Measurements from ENCODE around the gene ABI3. TPM values are rescaled to one million over a fixed set of nuclear protein-coding genes. Genes with fewer than 3 reads are reported as not detected.
"Not testable (repeated sequence)": the region's sequence is repeated elsewhere in the genome, so short reads cannot be mapped to it uniquely, and the experiment has no call there.

Gene ABI3
- polyA plus RNA-seq, 4 donors, result 2.7 to 18.6 (median 8.7) TPM

DNA sequence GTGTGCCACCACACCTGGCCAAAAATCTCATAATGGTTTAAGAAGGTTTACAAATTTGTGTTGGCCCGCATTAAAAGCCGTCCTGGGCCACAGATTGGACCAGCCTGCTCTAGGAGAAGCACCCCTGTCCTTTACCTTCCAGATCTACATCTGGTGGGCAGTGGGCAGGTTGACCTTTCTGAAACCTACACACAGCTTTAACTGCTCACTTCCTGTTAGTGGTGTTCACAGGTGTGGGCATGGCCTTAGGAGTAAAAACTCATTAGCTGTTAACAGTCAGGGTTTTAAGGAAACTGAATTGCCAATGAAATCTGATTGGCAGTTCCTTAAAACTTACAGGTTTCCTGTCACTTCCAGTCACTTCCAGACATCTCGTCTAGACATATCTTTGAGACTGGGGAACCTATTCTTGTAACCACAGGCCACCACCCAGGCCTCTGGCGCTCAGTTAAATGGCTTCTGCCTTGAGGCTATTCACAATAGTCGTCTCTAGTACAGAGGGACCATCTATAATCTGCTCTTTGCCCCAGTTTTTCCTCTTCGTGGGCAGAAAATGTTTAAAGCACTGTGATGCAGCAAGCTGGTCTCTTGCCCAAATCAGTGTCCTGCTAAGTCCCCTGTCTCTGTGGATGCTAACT is 29.4 kb upstream of the ABI3 start:
- Histone ChIP-seq H3K36me3 (ENCODE audit: control insufficient read depth in 3 of 3, insufficient read depth in 2 of 3, low read depth in 1 of 3, low read length in 3 of 3) (no peaks in the 10 kb centered on the region), H3K9me3 (ENCODE audit: control insufficient read depth in 2 of 2, insufficient read depth in 1 of 2, low read depth in 1 of 2, low read length in 1 of 2) (peaks cover 3 to 51% of the 10 kb centered on the region in 2 donors), H3K4me1 (ENCODE audit: control insufficient read depth in 3 of 3, insufficient read depth in 2 of 3, low read depth in 1 of 3, low read length in 2 of 3) (no peaks in the 10 kb centered on the region), H3K4me3 (ENCODE audit: low read depth in 1 of 3, low read length in 3 of 3) (no peak overlapping the region), H3K27me3 (ENCODE audit: control insufficient read depth in 3 of 3, insufficient read depth in 3 of 3, low read length in 3 of 3) (no peaks in the 10 kb centered on the region), H3K27ac (ENCODE audit: low read depth in 1 of 3, low read length in 2 of 3) (no peak overlapping the region)
- WGBS, 3 donors, result 81 to 83% (median 83%) methylated on average over 6 of the region's 6 CpGs
- no peak for DNase-seq
- FAIRE-seq, result no peak

DNA sequence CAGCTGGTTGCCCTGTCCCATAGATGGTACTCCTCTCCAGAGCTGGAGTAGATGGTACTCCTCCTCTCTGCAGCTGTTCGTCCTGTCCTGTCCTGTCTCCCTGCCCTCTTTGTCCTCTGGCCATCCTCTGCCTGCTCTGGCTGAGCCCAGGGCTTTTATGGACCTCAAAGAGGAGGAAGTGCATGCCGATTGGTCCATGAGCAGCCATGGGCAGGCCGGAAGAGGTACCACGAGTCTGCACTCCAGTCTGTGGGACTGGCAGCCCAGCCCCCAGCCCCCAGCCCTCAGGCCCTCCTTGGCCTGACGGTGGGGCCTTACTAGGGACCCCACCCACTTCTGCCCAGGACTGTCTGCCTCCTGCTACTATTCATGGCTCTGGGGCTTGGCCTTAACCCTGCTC is 27.2 kb upstream of the ABI3 start:
- DNase-seq, result no peak
- 86 to 90% (median 88%) methylated on average over 5 of the region's 5 CpGs for WGBS, 3 donors
- no peaks in the 10 kb centered on the region for H3K36me3 ChIP-seq (ENCODE audit: control insufficient read depth in 3 of 3, insufficient read depth in 2 of 3, low read depth in 1 of 3, low read length in 3 of 3)
- H3K9me3 ChIP-seq (ENCODE audit: control insufficient read depth in 2 of 2, insufficient read depth in 1 of 2, low read depth in 1 of 2, low read length in 1 of 2), result peaks cover 1 to 33% of the 10 kb centered on the region in 2 donors
- H3K27me3 ChIP-seq (ENCODE audit: control insufficient read depth in 3 of 3, insufficient read depth in 3 of 3, low read length in 3 of 3), result no peaks in the 10 kb centered on the region
- H3K4me3 ChIP-seq (ENCODE audit: low read depth in 1 of 3, low read length in 3 of 3), result no peak overlapping the region
- FAIRE-seq, result no peak
- no peak overlapping the region for H3K27ac ChIP-seq (ENCODE audit: low read depth in 1 of 3, low read length in 2 of 3)
- H3K4me1 ChIP-seq (ENCODE audit: control insufficient read depth in 3 of 3, insufficient read depth in 2 of 3, low read depth in 1 of 3, low read length in 2 of 3), result no peaks in the 10 kb centered on the region

DNA sequence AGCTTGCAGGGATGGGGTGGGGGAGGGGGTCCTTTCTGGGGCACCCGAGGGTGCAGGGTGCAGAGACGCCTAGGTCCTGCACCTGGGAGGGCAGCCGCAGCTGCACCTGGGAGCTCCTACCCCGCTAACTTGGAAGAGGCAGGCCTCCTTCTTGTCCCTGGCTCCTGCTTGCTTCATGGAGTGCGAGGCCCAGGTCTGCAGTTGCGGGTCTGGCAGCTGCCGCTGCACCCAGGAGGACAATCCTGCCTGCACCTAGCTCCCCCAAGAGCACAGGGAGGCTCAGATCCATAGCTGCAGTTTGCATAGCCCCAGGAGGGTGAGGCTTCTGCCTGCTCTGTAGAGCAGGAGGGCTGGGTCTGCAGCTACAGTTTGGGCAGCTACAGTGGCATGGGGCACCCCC is 26.7 kb upstream of the ABI3 start:
- Histone ChIP-seq H3K9me3 (ENCODE audit: control insufficient read depth in 2 of 2, insufficient read depth in 1 of 2, low read depth in 1 of 2, low read length in 1 of 2) (peaks cover 1 to 33% of the 10 kb centered on the region in 2 donors), H3K4me3 (ENCODE audit: low read depth in 1 of 3, low read length in 3 of 3) (no peak overlapping the region), H3K36me3 (ENCODE audit: control insufficient read depth in 3 of 3, insufficient read depth in 2 of 3, low read depth in 1 of 3, low read length in 3 of 3) (no peaks in the 10 kb centered on the region), H3K27ac (ENCODE audit: low read depth in 1 of 3, low read length in 2 of 3) (no peak overlapping the region), H3K27me3 (ENCODE audit: control insufficient read depth in 3 of 3, insufficient read depth in 3 of 3, low read length in 3 of 3) (no peaks in the 10 kb centered on the region), H3K4me1 (ENCODE audit: control insufficient read depth in 3 of 3, insufficient read depth in 2 of 3, low read depth in 1 of 3, low read length in 2 of 3) (no peaks in the 10 kb centered on the region)
- FAIRE-seq (no peak), DNase-seq (no peak)
- 87 to 96% (median 89%) methylated on average over 7 of the region's 7 CpGs for WGBS, 3 donors

DNA sequence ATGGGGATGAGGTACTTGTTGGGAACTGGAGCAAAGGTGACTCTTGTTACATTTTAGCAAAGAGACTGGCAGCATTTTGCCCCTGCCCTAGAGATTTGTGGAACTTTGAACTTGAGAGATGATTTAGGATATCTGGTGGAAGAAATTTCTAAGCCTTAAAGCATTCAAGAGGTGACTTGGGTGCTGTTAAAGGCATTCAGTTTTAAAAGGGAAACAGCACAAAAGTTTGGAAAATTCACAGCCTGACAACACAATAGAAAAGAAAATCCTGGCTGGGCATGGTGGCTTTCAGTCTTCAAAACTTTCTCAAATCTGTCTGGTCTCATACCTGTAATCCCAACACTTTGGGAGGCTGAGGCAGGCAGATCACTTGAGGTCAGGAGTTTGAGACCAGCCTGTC is 26.0 kb upstream of the ABI3 start:
- not testable (repeated sequence) for H3K27ac ChIP-seq (ENCODE audit: low read depth in 1 of 3, low read length in 2 of 3); FAIRE-seq; H3K4me3 ChIP-seq (ENCODE audit: low read depth in 1 of 3, low read length in 3 of 3); DNase-seq; H3K4me1 ChIP-seq (ENCODE audit: control insufficient read depth in 3 of 3, insufficient read depth in 2 of 3, low read depth in 1 of 3, low read length in 2 of 3); H3K27me3 ChIP-seq (ENCODE audit: control insufficient read depth in 3 of 3, insufficient read depth in 3 of 3, low read length in 3 of 3); H3K36me3 ChIP-seq (ENCODE audit: control insufficient read depth in 3 of 3, insufficient read depth in 2 of 3, low read depth in 1 of 3, low read length in 3 of 3)
- peaks cover 1 to 33% of the 10 kb centered on the region in 2 donors for H3K9me3 ChIP-seq (ENCODE audit: control insufficient read depth in 2 of 2, insufficient read depth in 1 of 2, low read depth in 1 of 2, low read length in 1 of 2)

DNA sequence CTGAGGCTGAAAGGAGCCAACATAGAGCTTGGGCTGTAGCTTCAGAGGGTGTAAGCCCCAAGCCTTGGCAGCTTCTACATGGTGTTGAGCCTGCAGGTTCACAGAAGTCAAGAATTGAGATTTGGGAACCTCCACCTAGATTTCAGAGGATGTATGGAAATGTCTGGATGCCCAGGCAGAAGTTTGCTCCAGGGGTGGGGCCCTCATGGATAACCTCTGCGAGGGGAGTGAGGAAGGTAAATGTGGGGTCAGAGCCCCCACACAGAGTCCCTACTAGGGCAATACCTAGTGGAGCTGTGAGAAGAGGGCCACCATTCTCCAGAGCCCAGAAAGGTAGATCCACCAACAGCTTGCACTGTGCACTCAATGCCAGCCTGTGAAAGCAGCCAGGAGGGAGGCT is 25.1 kb upstream of the ABI3 start:
- not testable (repeated sequence) for H3K4me3 ChIP-seq (ENCODE audit: low read depth in 1 of 3, low read length in 3 of 3); H3K27ac ChIP-seq (ENCODE audit: low read depth in 1 of 3, low read length in 2 of 3); H3K27me3 ChIP-seq (ENCODE audit: control insufficient read depth in 3 of 3, insufficient read depth in 3 of 3, low read length in 3 of 3); DNase-seq; FAIRE-seq; H3K36me3 ChIP-seq (ENCODE audit: control insufficient read depth in 3 of 3, insufficient read depth in 2 of 3, low read depth in 1 of 3, low read length in 3 of 3); H3K4me1 ChIP-seq (ENCODE audit: control insufficient read depth in 3 of 3, insufficient read depth in 2 of 3, low read depth in 1 of 3, low read length in 2 of 3)
- peaks cover 1 to 31% of the 10 kb centered on the region in 2 donors for H3K9me3 ChIP-seq (ENCODE audit: control insufficient read depth in 2 of 2, insufficient read depth in 1 of 2, low read depth in 1 of 2, low read length in 1 of 2)
- 89 to 100% (median 93%) methylated on average over 1 of the region's 1 CpG for WGBS, 3 donors

DNA sequence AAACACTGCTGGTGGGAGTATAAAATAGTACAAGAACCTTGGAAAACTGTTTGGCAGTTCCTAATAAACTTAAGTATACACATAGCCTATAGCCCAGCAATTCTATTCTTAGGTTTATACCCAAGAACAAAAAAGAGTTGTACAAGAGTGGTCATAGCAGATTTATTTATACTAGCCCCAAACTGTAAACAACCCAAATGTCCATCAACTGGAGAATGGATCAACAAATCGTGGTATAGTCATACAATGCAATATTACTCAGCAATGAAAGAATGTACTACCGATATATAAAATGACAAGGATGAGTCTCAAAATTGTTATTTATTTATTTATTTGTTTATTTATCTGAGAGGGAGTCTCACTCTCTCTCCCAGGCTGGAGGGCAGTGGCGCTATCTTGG is 23.2 kb upstream of the ABI3 start:
- no peaks in the 10 kb centered on the region for H3K36me3 ChIP-seq (ENCODE audit: control insufficient read depth in 3 of 3, insufficient read depth in 2 of 3, low read depth in 1 of 3, low read length in 3 of 3)
- H3K4me1 ChIP-seq (ENCODE audit: control insufficient read depth in 3 of 3, insufficient read depth in 2 of 3, low read depth in 1 of 3, low read length in 2 of 3), result no peaks in the 10 kb centered on the region
- DNase-seq (no peak), FAIRE-seq (no peak)
- WGBS, 3 donors, result 84 to 97% (median 96%) methylated on average over 3 of the region's 3 CpGs
- no peak overlapping the region for H3K4me3 ChIP-seq (ENCODE audit: low read depth in 1 of 3, low read length in 3 of 3)
- peaks cover 1 to 30% of the 10 kb centered on the region in 2 donors for H3K9me3 ChIP-seq (ENCODE audit: control insufficient read depth in 2 of 2, insufficient read depth in 1 of 2, low read depth in 1 of 2, low read length in 1 of 2)
- H3K27me3 ChIP-seq (ENCODE audit: control insufficient read depth in 3 of 3, insufficient read depth in 3 of 3, low read length in 3 of 3), result no peaks in the 10 kb centered on the region
- no peak overlapping the region for H3K27ac ChIP-seq (ENCODE audit: low read depth in 1 of 3, low read length in 2 of 3)

DNA sequence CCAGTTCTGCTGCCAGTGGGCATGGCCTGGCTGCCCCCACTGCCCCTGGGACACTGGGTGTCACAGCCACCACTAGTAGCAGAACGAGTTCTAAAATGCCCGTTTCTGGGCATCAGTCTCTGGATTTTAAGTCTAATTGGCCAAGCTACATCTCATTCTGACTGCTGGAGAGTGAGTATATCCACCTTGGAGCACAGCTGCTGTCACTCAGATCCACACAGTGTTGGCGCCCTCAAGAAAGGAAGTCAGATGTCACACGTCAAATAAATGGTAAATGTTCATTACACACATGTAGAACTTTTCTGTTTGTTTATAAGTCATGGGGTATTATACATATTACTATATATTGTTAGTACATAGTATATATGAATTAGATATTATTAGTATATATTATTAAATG is 19.6 kb upstream of the ABI3 start:
- Histone ChIP-seq H3K36me3 (ENCODE audit: control insufficient read depth in 3 of 3, insufficient read depth in 2 of 3, low read depth in 1 of 3, low read length in 3 of 3) (no peaks in the 10 kb centered on the region), H3K27me3 (ENCODE audit: control insufficient read depth in 3 of 3, insufficient read depth in 3 of 3, low read length in 3 of 3) (peaks cover 0 to 3% (median 0%) of the 10 kb centered on the region in 3 donors), H3K9me3 (ENCODE audit: control insufficient read depth in 2 of 2, insufficient read depth in 1 of 2, low read depth in 1 of 2, low read length in 1 of 2) (peaks cover 0 to under 1% of the 10 kb centered on the region in 2 donors), H3K27ac (ENCODE audit: low read depth in 1 of 3, low read length in 2 of 3) (peak overlapping the region in 1 of 3 donors; percentile 58), H3K4me3 (ENCODE audit: low read depth in 1 of 3, low read length in 3 of 3) (no peak overlapping the region), H3K4me1 (ENCODE audit: control insufficient read depth in 3 of 3, insufficient read depth in 2 of 3, low read depth in 1 of 3, low read length in 2 of 3) (peaks cover 0 to 7% (median 0%) of the 10 kb centered on the region in 3 donors)
- DNase-seq (no peak), FAIRE-seq (no peak)
- 40 to 60% (median 53%) methylated on average over 4 of the region's 4 CpGs for WGBS, 3 donors

DNA sequence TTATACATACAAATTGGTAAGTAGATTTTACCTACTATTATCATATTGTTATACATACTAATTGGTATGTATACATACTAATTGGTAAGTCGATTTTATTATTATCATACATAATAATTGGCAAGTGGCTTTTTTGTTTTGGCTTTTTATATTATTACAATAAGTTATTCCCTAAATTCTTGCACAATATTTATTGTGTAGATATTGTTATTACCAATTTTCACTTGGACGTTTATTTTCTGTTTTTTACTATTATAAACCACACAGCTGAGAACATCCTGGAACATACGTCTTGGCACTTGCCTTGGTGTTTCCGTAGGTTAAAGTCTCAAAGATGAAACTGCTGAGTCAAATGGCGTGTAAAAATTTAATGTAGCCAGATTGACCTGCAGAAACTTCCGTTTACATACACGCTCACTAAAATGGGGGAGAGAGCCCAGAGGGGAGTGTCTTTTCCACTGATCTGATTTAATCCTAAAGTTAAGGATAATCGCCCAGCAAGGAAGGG is 19.0 kb upstream of the ABI3 start:
- Histone ChIP-seq H3K4me1 (ENCODE audit: control insufficient read depth in 3 of 3, insufficient read depth in 2 of 3, low read depth in 1 of 3, low read length in 2 of 3) (peaks cover 0 to 7% (median 0%) of the 10 kb centered on the region in 3 donors), H3K27ac (ENCODE audit: low read depth in 1 of 3, low read length in 2 of 3) (peak overlapping the region; percentile 92 to 98 (median 97)), H3K36me3 (ENCODE audit: control insufficient read depth in 3 of 3, insufficient read depth in 2 of 3, low read depth in 1 of 3, low read length in 3 of 3) (no peaks in the 10 kb centered on the region), H3K27me3 (ENCODE audit: control insufficient read depth in 3 of 3, insufficient read depth in 3 of 3, low read length in 3 of 3) (peaks cover 0 to 3% (median 0%) of the 10 kb centered on the region in 3 donors), H3K4me3 (ENCODE audit: low read depth in 1 of 3, low read length in 3 of 3) (peak overlapping the region; percentile 71 to 96 (median 73)), H3K9me3 (ENCODE audit: control insufficient read depth in 2 of 2, insufficient read depth in 1 of 2, low read depth in 1 of 2, low read length in 1 of 2) (no peaks in the 10 kb centered on the region)
- peak in 1 of 2 donors; percentile 81 for DNase-seq
- no peak for FAIRE-seq
- 0 to 5% (median 2%) methylated on average over 8 of the region's 8 CpGs for WGBS, 3 donors

Measured in small intestine (tissue), 7 donors.